Measurements from ENCODE around the gene TPM1.

- TF ChIP-seq CTCF (IDR thresholded peaks at IDR 0.05) (no peak), ZFX (IDR thresholded peaks at IDR 0.05; ENCODE audit: borderline replicate concordance) (no peak)
Measured at GRCh38 chr15:63038926-63039673, 3.4 kb upstream of the TPM1 start.
